Small intestine (tissue), 7 donors: Measurements from ENCODE around the gene HAPLN2. TPM values are rescaled to one million over a fixed set of nuclear protein-coding genes. Genes with fewer than 3 reads are reported as not detected.

Experiments
- DNase-seq, 2 donors: peaks; one replicate each; pipeline versions ENCODE4 v3.0.0 to v3.0.0-alpha.2; 2013
- FAIRE-seq: peaks from 2 replicates; lab custom pipeline; 2012; peaks lifted over from hg19 to GRCh38; lab: Jason Lieb, UNC
- H3K27ac ChIP-seq, 3 donors: one replicate each; pipeline ENCODE4 v1.5.1; 2013; ENCODE audit warnings: low read length in 2 of 3, mild to moderate bottlenecking in 2 of 3, control low read depth in 1 of 3, inconsistent platforms in 1 of 3, low read depth in 1 of 3, moderate library complexity in 1 of 3
- H3K27me3 ChIP-seq, 3 donors: one replicate each; pipeline ENCODE4 v1.6.1; 2013; ENCODE audit warnings: low read length in 3 of 3, inconsistent platforms in 1 of 3; ENCODE audit not compliant: control insufficient read depth in 3 of 3, insufficient read depth in 3 of 3
- H3K36me3 ChIP-seq, 3 donors: one replicate each; pipeline ENCODE4 v1.6.1; 2013; ENCODE audit warnings: low read length in 3 of 3, inconsistent platforms in 1 of 3, low read depth in 1 of 3, mild to moderate bottlenecking in 1 of 3, moderate library complexity in 1 of 3; ENCODE audit not compliant: control insufficient read depth in 3 of 3, insufficient read depth in 2 of 3
- H3K4me1 ChIP-seq, 3 donors: one replicate each; pipeline ENCODE4 v1.6.1; 2013; ENCODE audit warnings: low read length in 2 of 3, inconsistent platforms in 1 of 3, low read depth in 1 of 3, mild to moderate bottlenecking in 1 of 3, moderate library complexity in 1 of 3; ENCODE audit not compliant: control insufficient read depth in 3 of 3, insufficient read depth in 2 of 3
- H3K4me3 ChIP-seq, 3 donors: one replicate each; pipeline ENCODE4 v1.5.1; 2013; ENCODE audit warnings: low read length in 3 of 3, control low read depth in 1 of 3, inconsistent platforms in 1 of 3, low read depth in 1 of 3, mild to moderate bottlenecking in 1 of 3, moderate library complexity in 1 of 3
- H3K9me3 ChIP-seq, 2 donors: one replicate each; pipeline ENCODE4 v1.6.1; 2013; ENCODE audit warnings: low read depth in 1 of 2, low read length in 1 of 2; ENCODE audit not compliant: control insufficient read depth in 2 of 2, insufficient read depth in 1 of 2
- WGBS, 3 donors: extraction: QIAGEN DNeasy Blood & Tissue Kit; methylation state at CpG; one replicate each; pipeline ENCODE4 v1.1.7; 2013; 5-methylcytosine and 5-hydroxymethylcytosine counted together
- polyA plus RNA-seq, 4 donors: library from polyadenylated mRNA; stranded (reverse) in 3 of 4; unstranded in 1 of 4; fragments of 200-250 nt in 3 of 4; fragments of 120-200 nt in 1 of 4; gene quantifications; one replicate each; pipeline versions ENCODE4 v1.2.1 to v1.2.3, GENCODE V29; 2013
- donor health status: healthy with polysubstance abuse.
- donor health status: control.
- donor health status: control.
- donor health status: Bipolar disorder and iron deficiency.
- donor health status: healthy.

HAPLN2 gene
- polyA plus RNA-seq, 4 donors, result 0.22 to 25.9 (median 6.7) TPM

DNA sequence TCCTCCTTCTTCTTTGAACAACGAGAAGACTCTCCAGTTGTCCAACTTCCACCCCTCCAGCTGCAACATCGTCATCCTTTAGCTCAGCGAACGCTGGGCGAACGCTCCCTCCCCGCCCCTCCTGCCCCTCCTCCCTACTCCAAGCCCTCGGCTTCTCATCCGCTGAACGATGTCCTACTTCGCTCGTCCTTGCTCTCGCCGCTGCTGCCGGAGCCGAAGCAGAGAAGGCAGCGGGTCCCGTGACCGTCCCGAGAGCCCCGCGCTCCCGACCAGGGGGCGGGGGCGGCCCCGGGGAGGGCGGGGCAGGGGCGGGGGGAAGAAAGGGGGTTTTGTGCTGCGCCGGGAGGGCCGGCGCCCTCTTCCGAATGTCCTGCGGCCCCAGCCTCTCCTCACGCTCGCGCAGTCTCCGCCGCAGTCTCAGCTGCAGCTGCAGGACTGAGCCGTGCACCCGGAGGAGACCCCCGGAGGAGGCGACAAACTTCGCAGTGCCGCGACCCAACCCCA lies 22.6 kb downstream of the HAPLN2 start, which contains the start of gene BCAN:
BCAN (plus strand) TSS at position 357 of the 504 bp plus-strand sequence. CDS start 3,938 bp downstream, outside the sequence.
- DNase-seq (peak in 1 of 2 donors; percentile 51), FAIRE-seq (no peak)
- 3 to 23% (median 18%) methylated on average over 38 to 46 of the region's 46 CpGs for WGBS, 3 donors
- peaks cover 0 to 15% (median 0%) of the 10 kb centered on the region in 3 donors for H3K4me1 ChIP-seq
- no peaks in the 10 kb centered on the region for H3K9me3 ChIP-seq
- H3K36me3 ChIP-seq, result peaks cover 0 to 23% (median 5%) of the 10 kb centered on the region in 3 donors
- H3K27me3 ChIP-seq, result peaks cover 3 to 69% (median 29%) of the 10 kb centered on the region in 3 donors
- no peak within 1 kb of the TSS for H3K27ac ChIP-seq
- peak within 1 kb of the TSS in 2 of 3 donors; percentile 23 to 27 for H3K4me3 ChIP-seq

DNA sequence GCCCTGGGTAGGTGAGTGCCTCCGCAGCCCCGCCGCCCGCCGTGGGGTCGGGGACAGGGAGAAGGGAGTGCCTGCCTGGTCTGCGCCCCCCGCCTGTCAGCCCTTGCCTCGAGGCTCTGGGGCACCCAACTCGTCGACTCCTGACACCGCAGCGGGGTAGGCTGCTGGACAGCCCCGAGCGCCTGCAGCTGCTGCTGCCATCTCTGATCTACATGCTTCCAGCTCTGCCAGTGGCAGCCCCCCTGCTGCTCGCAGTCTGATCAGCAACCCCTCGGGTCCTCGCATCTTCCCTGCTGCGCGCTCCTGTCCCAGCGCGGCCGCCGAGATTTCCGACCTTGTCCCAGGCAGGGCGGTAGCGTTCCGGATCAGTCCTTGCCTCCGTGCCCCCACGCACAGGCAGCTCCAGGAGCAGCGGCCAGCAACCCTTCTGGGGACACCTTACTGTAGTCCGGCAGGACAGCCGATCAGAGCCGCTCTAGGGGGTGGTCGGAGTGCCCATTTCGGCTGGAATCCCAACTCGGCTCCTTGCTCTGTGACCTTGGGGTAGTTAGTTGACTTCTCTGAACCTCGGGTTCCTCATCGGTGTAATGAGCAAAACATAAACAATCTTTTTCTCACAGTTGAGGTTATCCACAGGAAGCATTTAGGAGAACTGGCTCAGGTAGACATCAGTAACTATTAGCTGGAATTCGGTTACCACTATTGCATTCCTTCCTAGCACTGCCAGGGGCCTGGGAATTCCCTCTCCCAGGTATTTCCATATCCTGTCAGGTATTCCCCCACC lies 23.2 kb downstream of the HAPLN2 start:
- Histone ChIP-seq H3K4me1 (peaks cover 0 to 15% (median 0%) of the 10 kb centered on the region in 3 donors), H3K27me3 (peaks cover 3 to 71% (median 28%) of the 10 kb centered on the region in 3 donors), H3K4me3 (peak overlapping the region in 1 of 3 donors; percentile 27), H3K27ac (no peak overlapping the region), H3K9me3 (no peaks in the 10 kb centered on the region), H3K36me3 (peaks cover 0 to 23% (median 5%) of the 10 kb centered on the region in 3 donors)
- WGBS, 3 donors, result 31 to 67% (median 55%) methylated on average over 30 to 40 of the region's 40 CpGs
- DNase-seq (peak in 1 of 2 donors; percentile 25), FAIRE-seq (no peak)

DNA sequence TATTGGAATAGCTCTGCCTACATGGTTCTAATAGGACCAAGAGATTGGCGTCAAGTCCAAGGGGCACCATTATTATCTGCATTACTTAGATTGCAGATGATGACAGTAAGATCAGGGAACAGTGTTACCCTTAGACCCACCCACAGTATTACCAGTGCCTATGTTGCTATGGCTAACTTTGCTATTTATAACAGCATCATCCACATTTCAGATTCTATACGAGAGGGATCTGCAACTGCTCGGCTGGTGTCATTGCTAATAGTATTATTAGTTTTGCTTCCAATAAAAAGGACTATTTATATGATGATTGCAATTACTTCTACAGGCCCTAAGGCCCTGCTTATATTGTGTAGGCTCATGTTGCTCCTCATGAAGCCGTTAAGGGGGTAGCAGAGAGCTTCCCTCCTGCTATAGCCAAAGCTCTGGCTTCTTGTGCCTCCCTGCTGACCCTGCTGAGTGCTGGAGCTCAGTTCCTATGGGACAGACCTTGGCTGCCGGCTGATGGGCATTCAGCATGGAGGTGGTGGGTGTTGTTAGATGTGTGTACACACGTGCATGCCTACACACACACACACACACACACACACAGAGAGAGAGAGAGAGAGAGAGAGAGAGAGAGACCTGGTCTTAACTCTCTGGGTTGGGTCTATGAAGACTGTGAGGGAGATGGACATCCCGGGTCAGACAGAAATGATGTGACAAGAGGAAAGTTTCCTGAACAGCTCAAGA lies 24.0 kb downstream of the HAPLN2 start:
- no peak for FAIRE-seq

DNA sequence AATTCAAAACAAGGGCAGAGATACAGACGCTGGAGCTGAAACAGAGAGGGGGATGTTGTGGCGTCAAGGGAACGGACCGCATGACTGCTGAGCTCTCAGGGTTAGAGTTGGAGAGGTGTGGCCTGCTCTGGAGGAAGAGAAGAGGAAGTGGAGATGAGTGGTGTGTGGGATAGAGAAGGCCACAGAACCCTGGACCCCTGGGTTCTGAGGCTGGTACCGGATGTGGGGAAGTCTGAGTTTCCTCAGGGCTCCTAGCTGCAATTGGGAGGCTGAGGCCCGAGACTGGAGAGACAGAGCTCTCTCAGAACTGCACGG lies 24.5 kb downstream of the HAPLN2 start:
- DNase-seq, result no peak
- Histone ChIP-seq H3K4me1 (peaks cover 0 to 15% (median 0%) of the 10 kb centered on the region in 3 donors), H3K9me3 (no peaks in the 10 kb centered on the region), H3K36me3 (peaks cover 0 to 23% (median 5%) of the 10 kb centered on the region in 3 donors), H3K27ac (no peak overlapping the region), H3K27me3 (peaks cover 3 to 66% (median 20%) of the 10 kb centered on the region in 3 donors), H3K4me3 (no peak overlapping the region)
- FAIRE-seq, result no peak
- 63 to 77% (median 71%) methylated on average over 7 of the region's 7 CpGs for WGBS, 3 donors

More for the DNA sequence above, 24.0 kb downstream of the HAPLN2 start:
- peaks cover 3 to 71% (median 22%) of the 10 kb centered on the region in 3 donors for H3K27me3 ChIP-seq
- peak; percentile 49 to 58 for DNase-seq
- H3K4me1 ChIP-seq, result peaks cover 0 to 15% (median 0%) of the 10 kb centered on the region in 3 donors
- H3K4me3 ChIP-seq, result no peak overlapping the region
- 49 to 57% (median 55%) methylated on average over 7 of the region's 7 CpGs for WGBS, 3 donors
- no peak overlapping the region for H3K27ac ChIP-seq
- no peaks in the 10 kb centered on the region for H3K9me3 ChIP-seq
- H3K36me3 ChIP-seq, result peaks cover 0 to 23% (median 5%) of the 10 kb centered on the region in 3 donors

GRCh38 chr1:156644146-156644545 lies 24.9 kb downstream of the HAPLN2 start:
- H3K27me3 ChIP-seq, result peaks cover 3 to 62% (median 16%) of the 10 kb centered on the region in 3 donors
- no peak overlapping the region for H3K4me3 ChIP-seq
- no peaks in the 10 kb centered on the region for H3K9me3 ChIP-seq
- no peak for FAIRE-seq
- no peak overlapping the region for H3K27ac ChIP-seq
- 86 to 97% (median 90%) methylated on average over 3 of the region's 3 CpGs for WGBS, 3 donors
- H3K36me3 ChIP-seq, result peaks cover 0 to 23% (median 5%) of the 10 kb centered on the region in 3 donors
- peaks cover 0 to 15% (median 0%) of the 10 kb centered on the region in 3 donors for H3K4me1 ChIP-seq
- DNase-seq, result no peak

- no peak overlapping the region for H3K4me3 ChIP-seq
- DNase-seq (no peak), FAIRE-seq (no peak)
- peaks cover 0 to 23% (median 5%) of the 10 kb centered on the region in 3 donors for H3K36me3 ChIP-seq
- 45 to 57% (median 53%) methylated on average over 1 of the region's 1 CpG for WGBS, 3 donors
- peaks cover 3 to 58% (median 14%) of the 10 kb centered on the region in 3 donors for H3K27me3 ChIP-seq
- no peaks in the 10 kb centered on the region for H3K9me3 ChIP-seq
- H3K4me1 ChIP-seq, result peaks cover 0 to 15% (median 0%) of the 10 kb centered on the region in 3 donors
- H3K27ac ChIP-seq, result no peak overlapping the region
These were observed 25.4 kb downstream of the HAPLN2 start for GRCh38 chr1:156644640-156645039.

- Histone ChIP-seq H3K4me3 (no peak overlapping the region), H3K27ac (no peak overlapping the region), H3K27me3 (peaks cover 3 to 54% (median 12%) of the 10 kb centered on the region in 3 donors), H3K9me3 (no peaks in the 10 kb centered on the region), H3K4me1 (peaks cover 0 to 15% (median 0%) of the 10 kb centered on the region in 3 donors), H3K36me3 (peaks cover 0 to 23% (median 5%) of the 10 kb centered on the region in 3 donors)
- WGBS, 3 donors, result 65 to 80% (median 73%) methylated on average over 3 of the region's 3 CpGs
- no peak for FAIRE-seq
- DNase-seq, result no peak
These were observed 25.8 kb downstream of the HAPLN2 start for GRCh38 chr1:156645056-156645455.

DNA sequence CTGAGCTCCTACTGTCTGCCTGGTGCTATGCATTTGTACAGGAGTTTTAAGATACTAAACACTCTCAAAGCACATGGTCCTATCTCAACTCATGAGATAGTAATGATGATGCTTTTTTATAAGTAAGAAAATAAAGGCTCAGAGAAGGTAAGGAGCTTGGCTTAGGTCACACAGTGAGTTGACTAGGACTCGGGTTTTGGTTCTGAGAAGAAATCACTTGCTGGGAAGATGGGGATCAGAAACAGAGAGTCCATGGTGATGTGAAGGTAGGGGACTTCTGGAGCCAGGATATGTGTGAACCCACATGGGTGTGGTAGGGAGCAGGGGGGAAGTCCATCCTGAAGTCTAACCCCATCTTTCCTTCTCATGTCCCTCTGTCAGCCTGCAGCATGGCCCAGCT lies 26.5 kb downstream of the HAPLN2 start:
- peaks cover 0 to 15% (median 0%) of the 10 kb centered on the region in 3 donors for H3K4me1 ChIP-seq
- no peak overlapping the region for H3K27ac ChIP-seq
- peaks cover 3 to 48% (median 12%) of the 10 kb centered on the region in 3 donors for H3K27me3 ChIP-seq
- FAIRE-seq (no peak), DNase-seq (no peak)
- H3K4me3 ChIP-seq, result no peak overlapping the region
- WGBS, 3 donors, result 80 to 95% (median 92%) methylated on average over 1 of the region's 1 CpG
- H3K9me3 ChIP-seq, result no peaks in the 10 kb centered on the region
- peaks cover 0 to 23% (median 5%) of the 10 kb centered on the region in 3 donors for H3K36me3 ChIP-seq
